ENCODE measurements around the gene TRPT1.

TRPT1 gene

DNA sequence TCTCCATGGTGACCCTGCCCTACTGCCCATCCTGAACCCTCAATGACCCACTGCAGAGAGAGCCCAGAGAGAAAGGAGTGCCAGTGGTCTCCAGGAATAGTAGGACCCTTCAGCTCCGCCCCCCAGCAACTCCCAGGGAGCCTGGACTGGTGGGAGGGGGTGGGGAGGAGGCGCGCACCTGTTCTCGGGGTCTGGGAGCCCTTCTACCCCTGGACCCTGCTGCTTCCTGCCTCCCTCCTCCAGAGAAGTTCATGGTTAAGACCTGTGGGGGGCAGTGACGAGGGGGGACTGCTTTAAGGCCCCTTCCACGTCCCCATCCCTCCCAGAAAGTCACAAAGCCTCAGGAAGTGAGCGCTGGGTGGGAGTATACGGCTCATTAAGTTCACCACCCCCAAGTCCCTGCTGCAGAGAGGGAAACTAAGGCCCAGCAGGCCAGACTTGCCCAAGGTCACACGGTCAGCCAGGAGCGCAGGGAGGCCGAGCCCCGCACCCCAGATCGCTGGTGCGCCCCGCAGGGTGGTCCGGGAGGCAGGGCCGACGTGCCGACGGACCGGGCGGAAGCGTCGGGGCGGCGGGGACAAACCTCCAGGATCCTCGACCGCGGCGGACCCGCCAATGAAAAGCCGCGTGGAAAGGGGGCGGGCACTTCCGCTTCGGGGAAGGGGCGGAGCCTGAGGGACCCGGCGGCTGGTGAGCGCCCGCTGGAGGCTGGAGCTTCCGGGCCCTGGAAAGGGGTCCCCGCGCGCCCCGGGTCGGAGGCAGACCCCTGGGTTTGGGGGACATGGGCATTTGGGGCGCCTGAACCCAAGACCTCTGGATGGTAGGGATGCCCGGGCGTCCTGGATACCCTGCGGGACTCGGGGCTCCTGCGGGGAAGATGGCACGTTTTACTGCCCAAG is at the start of gene TRPT1, which contains the start of gene NUDT22:
Gene TRPT1, minus strand, starts transcription at position 579 of the 899 bp plus-strand sequence. Its CDS starts 326 bp downstream, at position 253.
Gene NUDT22, plus strand, starts transcription at position 667 of the 899 bp plus-strand sequence. CDS start 379 bp downstream, outside the sequence.
- H2AFZ ChIP-seq (ENCODE audit: low read depth): peak within 1 kb of the TSS; percentile 67
- H3K9ac ChIP-seq: peak within 1 kb of the TSS; percentile 53; the same call in 1 of the 2 replicates
- no peaks in the 10 kb centered on the region for H3K79me2 ChIP-seq (ENCODE audit: insufficient read depth, low read depth)
- H4K20me1 ChIP-seq (ENCODE audit: insufficient read depth): no peaks in the 10 kb centered on the region
- peaks cover 25% of the 10 kb centered on the region for H3K4me1 ChIP-seq (ENCODE audit: low read depth, poor library complexity, severe bottlenecking)
- peak within 1 kb of the TSS; percentile 96 for H3K4me2 ChIP-seq
- no peaks in the 10 kb centered on the region for H3K27me3 ChIP-seq (ENCODE audit: insufficient read depth, low read depth)
- peak within 1 kb of the TSS; percentile 32; the same call in 1 of the 2 replicates for H3K27ac ChIP-seq
- TF ChIP-seq, protein P1, sequence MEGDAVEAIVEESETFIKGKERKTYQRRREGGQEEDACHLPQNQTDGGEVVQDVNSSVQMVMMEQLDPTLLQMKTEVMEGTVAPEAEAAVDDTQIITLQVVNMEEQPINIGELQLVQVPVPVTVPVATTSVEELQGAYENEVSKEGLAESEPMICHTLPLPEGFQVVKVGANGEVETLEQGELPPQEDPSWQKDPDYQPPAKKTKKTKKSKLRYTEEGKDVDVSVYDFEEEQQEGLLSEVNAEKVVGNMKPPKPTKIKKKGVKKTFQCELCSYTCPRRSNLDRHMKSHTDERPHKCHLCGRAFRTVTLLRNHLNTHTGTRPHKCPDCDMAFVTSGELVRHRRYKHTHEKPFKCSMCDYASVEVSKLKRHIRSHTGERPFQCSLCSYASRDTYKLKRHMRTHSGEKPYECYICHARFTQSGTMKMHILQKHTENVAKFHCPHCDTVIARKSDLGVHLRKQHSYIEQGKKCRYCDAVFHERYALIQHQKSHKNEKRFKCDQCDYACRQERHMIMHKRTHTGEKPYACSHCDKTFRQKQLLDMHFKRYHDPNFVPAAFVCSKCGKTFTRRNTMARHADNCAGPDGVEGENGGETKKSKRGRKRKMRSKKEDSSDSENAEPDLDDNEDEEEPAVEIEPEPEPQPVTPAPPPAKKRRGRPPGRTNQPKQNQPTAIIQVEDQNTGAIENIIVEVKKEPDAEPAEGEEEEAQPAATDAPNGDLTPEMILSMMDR (conservative IDR thresholded peaks at IDR 0.05; ENCODE audit: low read depth, low read length): no peak
- no peaks in the 10 kb centered on the region for H3K36me3 ChIP-seq (ENCODE audit: insufficient read depth)
- no peak within 1 kb of the TSS for H3K4me3 ChIP-seq (IDR thresholded peaks at IDR 0.05; ENCODE audit: insufficient read depth, low read depth, low read length)

GRCh38 chr11:64275031-64275800 is 49.2 kb upstream of the TRPT1 start:
- Histone ChIP-seq H3K27ac (no peak overlapping the region), H3K4me2 (no peak overlapping the region), H3K36me3 (ENCODE audit: insufficient read depth) (no peaks in the 10 kb centered on the region), H3K9ac (no peak overlapping the region), H4K20me1 (ENCODE audit: insufficient read depth) (no peaks in the 10 kb centered on the region), H3K4me3 (IDR thresholded peaks at IDR 0.05; ENCODE audit: insufficient read depth, low read depth, low read length) (no peak overlapping the region), H2AFZ (ENCODE audit: low read depth) (no peak overlapping the region), H3K27me3 (ENCODE audit: insufficient read depth, low read depth) (no peaks in the 10 kb centered on the region), H3K4me1 (ENCODE audit: low read depth, poor library complexity, severe bottlenecking) (peaks cover 6% of the 10 kb centered on the region), H3K79me2 (ENCODE audit: insufficient read depth, low read depth) (no peaks in the 10 kb centered on the region)
- TF ChIP-seq, protein P1 (conservative IDR thresholded peaks at IDR 0.05; ENCODE audit: low read depth, low read length): no peak

DNA sequence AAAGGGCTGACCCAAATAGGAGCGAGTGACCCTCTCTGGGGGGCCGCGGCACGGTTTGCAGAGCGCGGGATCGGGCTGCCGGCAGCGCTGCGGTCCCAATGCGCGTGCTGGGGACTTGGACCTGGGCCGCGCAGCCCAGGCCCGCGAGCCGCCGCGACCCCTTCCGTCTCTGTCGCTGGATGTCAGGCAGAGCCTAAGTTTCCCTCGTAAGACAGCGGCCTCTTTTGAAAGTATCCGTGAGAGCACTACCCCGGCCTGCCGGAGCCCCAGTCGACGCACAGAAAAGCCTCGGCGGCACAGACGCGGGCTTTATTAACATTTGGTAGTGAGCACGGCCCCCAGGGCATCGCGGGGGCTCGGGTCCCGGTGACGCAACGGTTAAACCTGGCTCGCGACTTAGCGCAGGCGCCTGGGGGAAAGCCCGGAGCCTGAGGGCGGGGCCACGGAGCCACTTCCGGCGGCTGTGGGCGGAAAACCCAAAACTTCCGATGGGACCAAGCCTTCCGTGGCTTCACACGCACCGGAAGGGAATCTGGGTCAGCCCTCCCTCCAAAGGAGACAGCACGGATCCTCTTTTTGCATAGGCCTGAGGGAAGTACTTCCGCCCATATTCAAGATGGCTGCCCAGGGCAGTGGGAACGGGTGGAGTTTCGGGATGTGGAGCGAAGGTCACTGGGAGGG is 43.7 kb upstream of the TRPT1 start:
- H2AFZ ChIP-seq (ENCODE audit: low read depth): peak overlapping the region; percentile 68
- H3K79me2 ChIP-seq (ENCODE audit: insufficient read depth, low read depth): no peaks in the 10 kb centered on the region
- peak overlapping the region; percentile 87 for H3K27ac ChIP-seq
- H3K4me1 ChIP-seq (ENCODE audit: low read depth, poor library complexity, severe bottlenecking): peaks cover 14% of the 10 kb centered on the region
- H3K4me3 ChIP-seq (IDR thresholded peaks at IDR 0.05; ENCODE audit: insufficient read depth, low read depth, low read length): no peak overlapping the region
- H3K36me3 ChIP-seq (ENCODE audit: insufficient read depth): no peaks in the 10 kb centered on the region
- no peaks in the 10 kb centered on the region for H4K20me1 ChIP-seq (ENCODE audit: insufficient read depth)
- peak overlapping the region; percentile 86 for H3K4me2 ChIP-seq
- no peaks in the 10 kb centered on the region for H3K27me3 ChIP-seq (ENCODE audit: insufficient read depth, low read depth)
- TF ChIP-seq, protein P1 (conservative IDR thresholded peaks at IDR 0.05; ENCODE audit: low read depth, low read length): no peak
- peak overlapping the region; percentile 86 for H3K9ac ChIP-seq

DNA sequence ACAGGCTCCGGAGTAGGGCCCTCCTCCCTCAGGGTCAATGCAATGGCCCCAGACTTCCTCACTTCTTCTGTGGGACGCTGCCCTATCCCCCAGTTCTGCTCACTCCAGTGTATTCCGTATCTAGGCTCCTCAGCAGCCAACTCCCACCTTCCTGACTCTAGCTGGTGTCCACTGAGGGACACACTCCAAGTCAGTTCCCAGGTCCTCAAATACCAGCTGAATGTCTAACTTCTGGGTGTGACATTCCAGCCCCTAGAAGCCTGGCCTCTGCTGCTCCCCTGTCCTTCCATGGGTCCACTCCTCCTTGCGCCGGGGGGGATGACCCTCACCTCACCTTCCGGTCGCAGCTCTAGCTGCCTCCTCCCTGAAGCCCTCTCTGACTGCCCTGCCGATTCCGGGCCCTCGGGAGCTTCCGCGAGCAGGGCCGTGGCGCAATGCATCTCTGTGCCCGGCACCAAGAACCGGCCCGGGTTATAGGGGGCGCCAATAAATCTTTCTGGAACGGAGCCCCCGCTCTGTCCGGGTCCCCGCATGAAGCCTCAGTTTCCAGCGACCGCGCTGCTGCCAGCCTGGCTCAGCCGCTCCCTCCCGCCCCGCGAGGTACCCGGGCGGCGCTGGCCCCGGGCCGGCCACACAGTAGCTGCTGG is 43.0 kb upstream of the TRPT1 start:
- Histone ChIP-seq H4K20me1 (ENCODE audit: insufficient read depth) (no peaks in the 10 kb centered on the region), H3K4me2 (peak overlapping the region; percentile 86), H3K27me3 (ENCODE audit: insufficient read depth, low read depth) (no peaks in the 10 kb centered on the region), H3K79me2 (ENCODE audit: insufficient read depth, low read depth) (no peaks in the 10 kb centered on the region), H3K4me3 (IDR thresholded peaks at IDR 0.05; ENCODE audit: insufficient read depth, low read depth, low read length) (no peak overlapping the region), H3K36me3 (ENCODE audit: insufficient read depth) (no peaks in the 10 kb centered on the region), H2AFZ (ENCODE audit: low read depth) (peak overlapping the region; percentile 68), H3K27ac (peak overlapping the region; percentile 87), H3K4me1 (ENCODE audit: low read depth, poor library complexity, severe bottlenecking) (peaks cover 14% of the 10 kb centered on the region), H3K9ac (peak overlapping the region; percentile 86)
- TF ChIP-seq, protein P1 (conservative IDR thresholded peaks at IDR 0.05; ENCODE audit: low read depth, low read length): no peak
